Sigmoid colon (tissue), 7 donors: ENCODE measurements around the gene SLFN14. TPM values are rescaled to one million over a fixed set of nuclear protein-coding genes. Genes with fewer than 3 reads are reported as not detected.
"Not testable (repeated sequence)": the region's sequence is repeated elsewhere in the genome, so short reads cannot be mapped to it uniquely, and the experiment has no call there.

Experiments
- DNase-seq: peaks from one replicate; pipeline ENCODE4 v3.0.0-alpha.2; 2019
- H3K27ac ChIP-seq, 4 donors: fragments of 200-600 bp; sonication (generic); one replicate each; pipeline ENCODE4 v1.5.1; 2016 to 2019; ENCODE audit warnings: mild to moderate bottlenecking in 1 of 4
- H3K27me3 ChIP-seq, 3 donors: fragments of 200-600 bp; sonication (generic); one replicate each; pipeline ENCODE4 v1.5.1; 2019; ENCODE audit warnings: mild to moderate bottlenecking in 1 of 3
- H3K36me3 ChIP-seq, 4 donors: fragments of 200-600 bp; sonication (generic); one replicate each; pipeline ENCODE4 v1.5.1; 2016 to 2019
- H3K4me1 ChIP-seq, 4 donors: fragments of 200-600 bp; sonication (generic); one replicate each; pipeline ENCODE4 v1.5.1; 2017 to 2019
- H3K4me3 ChIP-seq, 4 donors: fragments of 200-600 bp; sonication (generic); one replicate each; pipeline ENCODE4 v1.5.1; 2017 to 2019; ENCODE audit warnings: mild to moderate bottlenecking in 2 of 4, moderate library complexity in 1 of 4
- H3K9me3 ChIP-seq, 4 donors: fragments of 200-600 bp in 3 of 4; sonication (generic) in 3 of 4; one replicate each; pipeline versions ENCODE4 v1.5.1 to v1.6.1; 2013 to 2019
- CTCF ChIP-seq, 4 experiments: fragments of 450-650 bp in 3 of 4; fragments of 200-600 bp in 1 of 4; IDR thresholded peaks; one replicate each; pipeline ENCODE4 v1.5.1; 2016 to 2019; ENCODE audit warnings: antibody characterized with exemption in 4 of 4, mild to moderate bottlenecking in 3 of 4, moderate library complexity in 2 of 4
- EP300 ChIP-seq, 4 donors: sonication (generic); formaldehyde crosslinking; IDR thresholded peaks; one replicate each; pipeline ENCODE4 v1.6.1; 2017; ENCODE audit warnings: antibody characterized with exemption in 4 of 4
- POLR2A ChIP-seq, 2 donors: fragments of 450-650 bp; IDR thresholded peaks; one replicate each; pipeline ENCODE4 v1.6.1; 2016; ENCODE audit warnings: antibody characterized with exemption in 2 of 2, mild to moderate bottlenecking in 2 of 2, moderate library complexity in 2 of 2
- POLR2AphosphoS5 ChIP-seq, 4 donors: sonication (generic); formaldehyde crosslinking; IDR thresholded peaks; one replicate each; pipeline ENCODE4 v1.6.1; 2017; ENCODE audit warnings: antibody characterized with exemption in 4 of 4
- WGBS, 2 donors: extraction: QIAGEN DNeasy Blood & Tissue Kit; methylation state at CpG; one replicate each; pipeline ENCODE4 v1.1.7; 2013; 5-methylcytosine and 5-hydroxymethylcytosine counted together
- intact Hi-C: fragments of 100-400 bp; cut with DNase I; formaldehyde crosslinking; loops from one replicate; pipeline ENCODE4 v1.15.1; 2023
- polyA plus RNA-seq, 3 donors: library from polyadenylated mRNA; stranded (reverse); fragments of 200-250 nt; gene quantifications; one replicate each; pipeline ENCODE4 v1.2.3, GENCODE V29; 2013
- small RNA-seq, 3 donors: library from RNA; depleted of rRNA; stranded (forward); fragments of <200 nt; gene quantifications; one replicate each; pipeline ENCODE3, GENCODE V24; 2016
- total RNA-seq, 4 donors: library from RNA; depleted of rRNA; stranded (reverse); fragments of >200 nt; gene quantifications; one replicate each; pipeline ENCODE4 v1.1.0, GENCODE V29; 2016
- donor health status: healthy with polysubstance abuse.
- donor health status: Bipolar disorder and iron deficiency.
- donor health status: healthy.

The SLFN14 gene
- total and polyA plus RNA-seq, 7 donors, result not detected

GRCh38 chr17:35519439-35519838 lies 41.2 kb downstream of the SLFN14 start:
- no peaks in the 10 kb centered on the region for H3K9me3 ChIP-seq
- peaks cover 0 to 25% (median 12%) of the 10 kb centered on the region in 3 donors for H3K27me3 ChIP-seq
- WGBS, 2 donors, result 12 to 64% methylated on average over 3 of the region's 3 CpGs
- DNase-seq, result no peak
- intact Hi-C loops, result no loop called here
- no peaks in the 10 kb centered on the region for H3K36me3 ChIP-seq
- TF ChIP-seq POLR2A (IDR thresholded peaks at IDR 0.05) (no peak), CTCF (IDR thresholded peaks at IDR 0.05) (no peak), POLR2AphosphoS5 (IDR thresholded peaks at IDR 0.05) (no peak), EP300 (IDR thresholded peaks at IDR 0.05) (no peak)
- no peaks in the 10 kb centered on the region for H3K4me1 ChIP-seq
- no peak overlapping the region for H3K4me3 ChIP-seq
- H3K27ac ChIP-seq, result no peak overlapping the region

- H3K27me3 ChIP-seq, result peaks cover 0 to 26% (median 12%) of the 10 kb centered on the region in 3 donors
- H3K36me3 ChIP-seq, H3K4me3 ChIP-seq, DNase-seq, H3K27ac ChIP-seq, H3K4me1 ChIP-seq, H3K9me3 ChIP-seq, intact Hi-C loops: not testable (repeated sequence)
- WGBS, 2 donors, result 84 to 90% methylated on average over 5 of the region's 5 CpGs
These were observed 42.2 kb downstream of the SLFN14 start for GRCh38 chr17:35518431-35518830.

GRCh38 chr17:35515027-35515426 lies 45.6 kb downstream of the SLFN14 start:
- Histone ChIP-seq H3K4me1 (no peaks in the 10 kb centered on the region), H3K36me3 (no peaks in the 10 kb centered on the region), H3K9me3 (no peaks in the 10 kb centered on the region), H3K27me3 (peaks cover 0 to 39% (median 12%) of the 10 kb centered on the region in 3 donors), H3K27ac (no peak overlapping the region), H3K4me3 (no peak overlapping the region)
- DNase-seq, result no peak
- no peak for TF ChIP-seq EP300 (IDR thresholded peaks at IDR 0.05)
- no peak for TF ChIP-seq POLR2A (IDR thresholded peaks at IDR 0.05)
- no peak for TF ChIP-seq CTCF (IDR thresholded peaks at IDR 0.05)
- TF ChIP-seq POLR2AphosphoS5 (IDR thresholded peaks at IDR 0.05), result no peak
- intact Hi-C loops, result no loop called here
- 65 to 68% methylated on average over 21 of the region's 21 CpGs for WGBS, 2 donors

GRCh38 chr17:35514564-35514963 lies 46.1 kb downstream of the SLFN14 start:
- no peaks in the 10 kb centered on the region for H3K9me3 ChIP-seq
- peaks cover 0 to 40% (median 12%) of the 10 kb centered on the region in 3 donors for H3K27me3 ChIP-seq
- H3K4me1 ChIP-seq, result no peaks in the 10 kb centered on the region
- H3K27ac ChIP-seq, result no peak overlapping the region
- H3K36me3 ChIP-seq, result no peaks in the 10 kb centered on the region
- 23 to 64% methylated on average over 2 of the region's 2 CpGs for WGBS, 2 donors
- no peak overlapping the region for H3K4me3 ChIP-seq
- intact Hi-C loops, result no loop called here
- TF ChIP-seq POLR2A (IDR thresholded peaks at IDR 0.05) (no peak), POLR2AphosphoS5 (IDR thresholded peaks at IDR 0.05) (no peak), EP300 (IDR thresholded peaks at IDR 0.05) (no peak), CTCF (IDR thresholded peaks at IDR 0.05) (no peak)
- DNase-seq, result no peak

Small RNA genes lying within 50 kb of the gene (small RNA-seq; reads per million reads assigned to genes)
- 0 reads per million in 3 donors for gene AC004134.1
- gene AC015911.1, result 0 reads per million in 3 donors
- 121 to 196 (median 184) reads per million in 3 donors for gene SNORD7

Other genes with a start within 250 kb of the SLFN14 start
- 10 to 100 TPM; 17.8 to 28.0 (median 25.7) TPM for gene SLFN11, start 187.2 kb downstream of the SLFN14 start, total RNA-seq
- gene SLFN11, start 187.2 kb downstream of the SLFN14 start, polyA plus RNA-seq, result 1 to 10 TPM; 1.2 to 4.6 (median 4.3) TPM
- 10 to 100 TPM in 2 of 4 donors, 1 to 10 TPM in 2; 6.4 to 19.9 (median 10.2) TPM for gene SLFN12, start 128.3 kb downstream of the SLFN14 start, total RNA-seq
- 1 to 10 TPM in 2 of 3 donors, under 1 TPM in 1; 0.69 to 1.2 (median 1.1) TPM for gene SLFN12, start 128.3 kb downstream of the SLFN14 start, polyA plus RNA-seq
- gene SLFN13, start 112.1 kb downstream of the SLFN14 start, total RNA-seq, result 10 to 100 TPM; 11.1 to 19.9 (median 17.8) TPM
- gene SLFN13, start 112.1 kb downstream of the SLFN14 start, polyA plus RNA-seq, result 1 to 10 TPM in 2 of 3 donors, under 1 TPM in 1; 0.23 to 3.0 (median 2.2) TPM
- 1 to 10 TPM in 1 of 4 donors, under 1 TPM in 3; 0.27 to 1.2 (median 0.63) TPM for gene SLFN12L, start 23.1 kb downstream of the SLFN14 start, total RNA-seq
- gene SLFN12L, start 23.1 kb downstream of the SLFN14 start, polyA plus RNA-seq, result 1 to 10 TPM in 1 of 3 donors, not detected in 2; 1.9 TPM
- 10 to 100 TPM in 1 of 4 donors, 1 to 10 TPM in 3; 4.6 to 10.4 (median 6.5) TPM for gene PEX12, start 17.8 kb upstream of the SLFN14 start, total RNA-seq
- 1 to 10 TPM in 2 of 3 donors, under 1 TPM in 1; 0.92 to 2.7 (median 2.4) TPM for gene PEX12, start 17.8 kb upstream of the SLFN14 start, polyA plus RNA-seq
- gene AP2B1, start 26.5 kb upstream of the SLFN14 start, total RNA-seq, result 10 to 100 TPM; 46.7 to 58.7 (median 53.2) TPM
- gene AP2B1, start 26.5 kb upstream of the SLFN14 start, polyA plus RNA-seq, result 10 to 100 TPM; 43.2 to 86.4 (median 46.7) TPM
- gene RASL10B, start 170.8 kb upstream of the SLFN14 start, total RNA-seq, result 1 to 10 TPM; 3.6 to 5.5 (median 3.8) TPM
- 1 to 10 TPM in 1 of 3 donors, under 1 TPM in 1, not detected in 1; 0.60 to 1.8 TPM for gene RASL10B, start 170.8 kb upstream of the SLFN14 start, polyA plus RNA-seq
- not detected for gene GAS2L2, start 192.4 kb upstream of the SLFN14 start, total RNA-seq
- under 1 TPM in 1 of 3 donors, not detected in 2; 0.06 TPM for gene GAS2L2, start 192.4 kb upstream of the SLFN14 start, polyA plus RNA-seq
- gene C17orf50, start 200.1 kb upstream of the SLFN14 start, total RNA-seq, result not detected
- under 1 TPM in 1 of 3 donors, not detected in 2; 0.07 TPM for gene C17orf50, start 200.1 kb upstream of the SLFN14 start, polyA plus RNA-seq
- gene MMP28, start 234.8 kb upstream of the SLFN14 start, total RNA-seq, result 10 to 100 TPM; 15.8 to 60.8 (median 40.5) TPM
- 10 to 100 TPM; 24.0 to 52.9 (median 30.3) TPM for gene MMP28, start 234.8 kb upstream of the SLFN14 start, polyA plus RNA-seq
- gene TAF15, start 248.7 kb upstream of the SLFN14 start, total RNA-seq, result 10 to 100 TPM; 58.1 to 85.9 (median 71.3) TPM
- 100 to 1,000 TPM in 1 of 3 donors, 10 to 100 TPM in 2; 55.9 to 147 (median 58.7) TPM for gene TAF15, start 248.7 kb upstream of the SLFN14 start, polyA plus RNA-seq